NCI-H187 (cell line): ENCODE data around the gene SHISA8.
"Not testable (repeated sequence)": the region's sequence is repeated elsewhere in the genome, so short reads cannot be mapped to it uniquely, and the experiment has no call there.

Experiments used
- DNase-seq, 2 experiments: peaks; one replicate each; lab custom pipeline; 2025; lab: John Stamatoyannopoulos, UW

The SHISA8 gene

GRCh38 chr22:41899110-41899509 lies 15.8 kb downstream of the SHISA8 start:
- DNase-seq, result no peak

GRCh38 chr22:41898645-41899044 lies 16.2 kb downstream of the SHISA8 start:
- no peak for DNase-seq

GRCh38 chr22:41893591-41894375 lies 21.1 kb downstream of the SHISA8 start:
- no peak for DNase-seq

GRCh38 chr22:41892721-41893120 lies 22.2 kb downstream of the SHISA8 start:
- DNase-seq, result no peak

GRCh38 chr22:41891407-41891806 lies 23.5 kb downstream of the SHISA8 start:
- no peak for DNase-seq

GRCh38 chr22:41888627-41889200 lies 26.2 kb downstream of the SHISA8 start:
- DNase-seq, result no peak

GRCh38 chr22:41885516-41885915 lies 29.4 kb downstream of the SHISA8 start:
- DNase-seq, result no peak

- no peak for DNase-seq
Measured at GRCh38 chr22:41885116-41885515, 29.8 kb downstream of the SHISA8 start.

- no peak for DNase-seq
Measured at GRCh38 chr22:41883400-41883799, 31.5 kb downstream of the SHISA8 start.

GRCh38 chr22:41880653-41881052 lies 34.2 kb downstream of the SHISA8 start:
- DNase-seq, result no peak

GRCh38 chr22:41876675-41877074 lies 38.2 kb downstream of the SHISA8 start:
- DNase-seq, result no peak

- DNase-seq, result no peak
Measured at GRCh38 chr22:41876275-41876674, 38.6 kb downstream of the SHISA8 start.

GRCh38 chr22:41875531-41876270 lies 39.2 kb downstream of the SHISA8 start:
- DNase-seq, result no peak

GRCh38 chr22:41874090-41874489 lies 40.8 kb downstream of the SHISA8 start:
- DNase-seq, result no peak

- DNase-seq, result no peak
Measured at GRCh38 chr22:41873391-41873790, 41.5 kb downstream of the SHISA8 start.

GRCh38 chr22:41870786-41871185 lies 44.1 kb downstream of the SHISA8 start:
- no peak for DNase-seq

- not testable (repeated sequence) for DNase-seq
Measured at GRCh38 chr22:41870081-41870480, 44.8 kb downstream of the SHISA8 start.

GRCh38 chr22:41868556-41868955 lies 46.3 kb downstream of the SHISA8 start:
- no peak for DNase-seq

GRCh38 chr22:41863472-41863871 lies 51.4 kb downstream of the SHISA8 start:
- no peak for DNase-seq

- DNase-seq, result peak; percentile 13 to 34
Measured at GRCh38 chr22:41862530-41863266, 52.2 kb downstream of the SHISA8 start.

- DNase-seq, result no peak
Measured at GRCh38 chr22:41862160-41862529, 52.7 kb downstream of the SHISA8 start.
